ENCODE data around the gene LYPLA2. TPM values are rescaled to one million over a fixed set of nuclear protein-coding genes. Genes with fewer than 3 reads are reported as not detected.
"Not testable (repeated sequence)": the region's sequence is repeated elsewhere in the genome, so short reads cannot be mapped to it uniquely, and the experiment has no call there.

LYPLA2 gene
- total RNA-seq, 4 donors from 2014 or later: 52.7 to 76.9 (median 63.6) TPM

GRCh38 chr1:23779826-23780371, 11.0 kb upstream of the LYPLA2 start:
- Histone ChIP-seq H3K4me1 (peaks cover 35% of the 10 kb centered on the region), H3K9me3 (no peaks in the 10 kb centered on the region), H3K4me3 (peak overlapping the region; percentile 92), H3K27ac (no peak overlapping the region), H3K27me3 (no peaks in the 10 kb centered on the region), H3K36me3 (peaks cover 15% of the 10 kb centered on the region)
- DNase-seq (ENCODE audit: low spot score in 2 of 2): no peak
- no peak for TF ChIP-seq POLR2AphosphoS5 (IDR thresholded peaks at IDR 0.05)
- no peak for TF ChIP-seq CTCF (IDR thresholded peaks at IDR 0.05)
- TF ChIP-seq POLR2A (IDR thresholded peaks at IDR 0.05): no peak
- TF ChIP-seq EP300 (IDR thresholded peaks at IDR 0.05): no peak
- WGBS: 55% methylated on average over 3 of the region's 3 CpGs

GRCh38 chr1:23783141-23783540, 7.8 kb upstream of the LYPLA2 start:
- not testable (repeated sequence) for H3K27me3 ChIP-seq; H3K4me3 ChIP-seq; H3K9me3 ChIP-seq; DNase-seq (ENCODE audit: low spot score in 2 of 2); H3K27ac ChIP-seq
- 93% methylated on average over 11 of the region's 11 CpGs for WGBS
- Histone ChIP-seq H3K4me1 (peaks cover 22% of the 10 kb centered on the region), H3K36me3 (peaks cover 40% of the 10 kb centered on the region)

- Histone ChIP-seq H3K4me3 (no peak overlapping the region), H3K9me3 (no peaks in the 10 kb centered on the region), H3K27me3 (no peaks in the 10 kb centered on the region), H3K36me3 (peaks cover 46% of the 10 kb centered on the region), H3K4me1 (peaks cover 10% of the 10 kb centered on the region), H3K27ac (no peak overlapping the region)
- TF ChIP-seq POLR2A (IDR thresholded peaks at IDR 0.05) (no peak), EP300 (IDR thresholded peaks at IDR 0.05) (no peak)
- WGBS: 87% methylated on average over 4 of the region's 4 CpGs
- no peak for DNase-seq (ENCODE audit: low spot score in 2 of 2)
Measured at GRCh38 chr1:23784846-23785245, 6.1 kb upstream of the LYPLA2 start.

GRCh38 chr1:23787701-23788100, 3.2 kb upstream of the LYPLA2 start:
- TF ChIP-seq POLR2AphosphoS5 (IDR thresholded peaks at IDR 0.05): no peak
- no peak for TF ChIP-seq CTCF (IDR thresholded peaks at IDR 0.05)
- no peak for TF ChIP-seq EP300 (IDR thresholded peaks at IDR 0.05)
- TF ChIP-seq POLR2A (IDR thresholded peaks at IDR 0.05): no peak
- H3K36me3 ChIP-seq: peaks cover 39% of the 10 kb centered on the region
- peaks cover 22% of the 10 kb centered on the region for H3K4me1 ChIP-seq
- no peak overlapping the region for H3K4me3 ChIP-seq
- no peaks in the 10 kb centered on the region for H3K27me3 ChIP-seq
- 82% methylated on average over 3 of the region's 3 CpGs for WGBS
- no peaks in the 10 kb centered on the region for H3K9me3 ChIP-seq
- H3K27ac ChIP-seq: no peak overlapping the region
- DNase-seq (ENCODE audit: low spot score in 2 of 2): no peak

GRCh38 chr1:23788695-23789094, 2.2 kb upstream of the LYPLA2 start:
- Histone ChIP-seq H3K27ac (no peak overlapping the region), H3K27me3 (no peaks in the 10 kb centered on the region), H3K9me3 (no peaks in the 10 kb centered on the region), H3K36me3 (peaks cover 49% of the 10 kb centered on the region), H3K4me3 (no peak overlapping the region), H3K4me1 (peaks cover 32% of the 10 kb centered on the region)
- no peak for DNase-seq (ENCODE audit: low spot score in 2 of 2)
- WGBS: 92% methylated on average over 3 of the region's 3 CpGs
- TF ChIP-seq POLR2AphosphoS5 (IDR thresholded peaks at IDR 0.05) (no peak), EP300 (IDR thresholded peaks at IDR 0.05) (no peak), CTCF (IDR thresholded peaks at IDR 0.05) (no peak)

GRCh38 chr1:23791516-23792047, 637 bp downstream of the LYPLA2 start:
- DNase-seq (ENCODE audit: low spot score in 2 of 2): no peak
- Histone ChIP-seq H3K4me3 (peak overlapping the region; percentile 92), H3K27me3 (no peaks in the 10 kb centered on the region), H3K9me3 (no peaks in the 10 kb centered on the region), H3K36me3 (peaks cover 58% of the 10 kb centered on the region), H3K27ac (peak overlapping the region; percentile 75), H3K4me1 (peaks cover 38% of the 10 kb centered on the region)
- no peak for TF ChIP-seq POLR2AphosphoS5 (IDR thresholded peaks at IDR 0.05)
- 0% methylated on average over 12 of the region's 15 CpGs for WGBS
